Endodermal cell (in vitro differentiated cells): Measurements from ENCODE around the gene ZC3H18. TPM values are rescaled to one million over a fixed set of nuclear protein-coding genes. Genes with fewer than 3 reads are reported as not detected.

Source experiments
- DNase-seq: peaks from one replicate; pipeline ENCODE4 v3.0.0-alpha.2; 2017
- H3K27ac ChIP-seq: 2 replicates; pipeline ENCODE4 v1.5.1; 2013; ENCODE audit warnings: mild to moderate bottlenecking, low read depth, low read length, moderate library complexity
- H3K27me3 ChIP-seq: 2 replicates; pipeline ENCODE4 v1.6.1; 2013; ENCODE audit warnings: mild to moderate bottlenecking, low read length, moderate library complexity; ENCODE audit not compliant: insufficient read depth, control insufficient read depth, poor library complexity, severe bottlenecking
- H3K36me3 ChIP-seq: 2 replicates; pipeline ENCODE4 v1.7.0; 2013; ENCODE audit warnings: mild to moderate bottlenecking, low read length, moderate library complexity; ENCODE audit not compliant: control insufficient read depth, insufficient read depth
- H3K4me1 ChIP-seq: one replicate; pipeline ENCODE4 v1.7.0; 2013; ENCODE audit warnings: low read length; ENCODE audit not compliant: control insufficient read depth, insufficient read depth
- H3K4me3 ChIP-seq: 2 replicates; pipeline ENCODE4 v1.5.1; 2013; ENCODE audit warnings: mild to moderate bottlenecking, low read length, moderate library complexity
- H3K9ac ChIP-seq: 2 replicates; pipeline ENCODE4 v1.6.1; 2013; ENCODE audit warnings: mild to moderate bottlenecking, low read length, moderate library complexity; ENCODE audit not compliant: poor library complexity, severe bottlenecking; ENCODE audit errors: extremely low read depth
- H3K9me3 ChIP-seq: 2 replicates; pipeline ENCODE4 v1.6.1; 2013; ENCODE audit warnings: mild to moderate bottlenecking, low read length, moderate library complexity; ENCODE audit not compliant: control insufficient read depth
- H3K27ac Mint-ChIP-seq: 2 replicates; pipeline ENCODE4 v1.8.0; 2020; ENCODE audit warnings: mixed read lengths
- H3K27me3 Mint-ChIP-seq: 2 replicates; pipeline ENCODE4 v1.8.0; 2021; ENCODE audit warnings: mild to moderate bottlenecking, mixed read lengths; ENCODE audit not compliant: insufficient read depth
- H3K36me3 Mint-ChIP-seq: 2 replicates; pipeline ENCODE4 v1.8.0; 2020; ENCODE audit warnings: low read depth, mixed read lengths
- H3K4me1 Mint-ChIP-seq: 2 replicates; pipeline ENCODE4 v1.8.0; 2020; ENCODE audit warnings: mixed read lengths
- H3K4me3 Mint-ChIP-seq: 2 replicates; pipeline ENCODE4 v1.8.0; 2020; ENCODE audit warnings: mild to moderate bottlenecking, moderate library complexity, mixed read lengths
- H3K9me3 Mint-ChIP-seq: 2 replicates; pipeline ENCODE4 v1.8.0; 2020; ENCODE audit warnings: mild to moderate bottlenecking, mixed read lengths
- CTCF ChIP-seq: fragments of 200-600 bp; sonication (generic); conservative IDR thresholded peaks from 2 replicates; pipeline ENCODE4 v1.5.0; 2021; ENCODE audit warnings: antibody characterized with exemption, mild to moderate bottlenecking
- WGBS, 2 experiments: methylation state at CpG; one replicate each; pipeline versions ENCODE4 v1.1.5 to v1.1.7; 2013; ENCODE audit warnings: missing lambda C conversion rate in 2 of 2, mixed read lengths in 1 of 2; ENCODE audit not compliant: insufficient coverage in 1 of 2, insufficient read length in 1 of 2; 5-methylcytosine and 5-hydroxymethylcytosine counted together
- total RNA-seq, 2 donors: library from RNA; stranded (reverse); fragmentation: NEBNext Ultra II Directional in 1 of 2; extraction: Animal tissue kit (Norgen Biotek cat#: 25700) in 1 of 2; gene quantifications; 2 replicates in 1 of 2; 3 replicates in 1 of 2; pipeline ENCODE4 v1.2.1, GENCODE V29; 2021

ZC3H18 gene
- total RNA-seq, 2 donors from 2014 or later: 75.4 to 76.6 TPM

GRCh38 chr16:88624481-88624880, 54.3 kb downstream of the ZC3H18 start:
- no peak for TF ChIP-seq CTCF
- Histone ChIP-seq H3K9me3 (no peaks in the 10 kb centered on the region), H3K4me3 (no peak overlapping the region), H3K27ac (no peak overlapping the region), H3K4me1 (peaks cover 8% of the 10 kb centered on the region), H3K27me3 (no peaks in the 10 kb centered on the region), H3K9ac (no peak overlapping the region), H3K36me3 (peaks cover 75% of the 10 kb centered on the region)
- no peak for DNase-seq
- no peak overlapping the region for H3K27ac Mint-ChIP-seq
- peaks cover 69% of the 10 kb centered on the region for H3K36me3 Mint-ChIP-seq
- no peak overlapping the region for H3K4me3 Mint-ChIP-seq
- no peaks in the 10 kb centered on the region for H3K9me3 Mint-ChIP-seq
- 91 to 92% methylated on average over 8 to 18 of the region's 18 CpGs for WGBS, 2 experiments
- no peaks in the 10 kb centered on the region for H3K4me1 Mint-ChIP-seq
- no peaks in the 10 kb centered on the region for H3K27me3 Mint-ChIP-seq

GRCh38 chr16:88624977-88625576, 54.9 kb downstream of the ZC3H18 start:
- DNase-seq: no peak
- peaks cover 8% of the 10 kb centered on the region for H3K4me1 ChIP-seq
- no peak overlapping the region for H3K9ac ChIP-seq
- peaks cover 66% of the 10 kb centered on the region for H3K36me3 Mint-ChIP-seq
- no peaks in the 10 kb centered on the region for H3K9me3 Mint-ChIP-seq
- H3K27me3 ChIP-seq: no peaks in the 10 kb centered on the region
- H3K4me3 Mint-ChIP-seq: no peak overlapping the region
- H3K27ac ChIP-seq: no peak overlapping the region
- H3K27me3 Mint-ChIP-seq: no peaks in the 10 kb centered on the region
- no peak overlapping the region for H3K27ac Mint-ChIP-seq
- H3K9me3 ChIP-seq: no peaks in the 10 kb centered on the region
- H3K36me3 ChIP-seq: peaks cover 75% of the 10 kb centered on the region
- 85% methylated on average over 17 of the region's 17 CpGs; no CpG with 5 or more reads in 1 of the 2 experiments for WGBS, 2 experiments
- no peak overlapping the region for H3K4me3 ChIP-seq
- TF ChIP-seq CTCF: no peak
- H3K4me1 Mint-ChIP-seq: no peaks in the 10 kb centered on the region

GRCh38 chr16:88626646-88627045, 56.4 kb downstream of the ZC3H18 start:
- no peak for TF ChIP-seq CTCF
- Histone ChIP-seq H3K27ac (no peak overlapping the region), H3K27me3 (no peaks in the 10 kb centered on the region), H3K9me3 (no peaks in the 10 kb centered on the region), H3K36me3 (peaks cover 80% of the 10 kb centered on the region), H3K4me3 (no peak overlapping the region), H3K9ac (no peak overlapping the region), H3K4me1 (peaks cover 8% of the 10 kb centered on the region)
- WGBS, 2 experiments: 92 to 93% methylated on average over 9 of the region's 9 CpGs
- no peaks in the 10 kb centered on the region for H3K4me1 Mint-ChIP-seq
- no peak overlapping the region for H3K4me3 Mint-ChIP-seq
- no peaks in the 10 kb centered on the region for H3K27me3 Mint-ChIP-seq
- H3K9me3 Mint-ChIP-seq: no peaks in the 10 kb centered on the region
- no peak overlapping the region for H3K27ac Mint-ChIP-seq
- H3K36me3 Mint-ChIP-seq: peaks cover 72% of the 10 kb centered on the region
- no peak for DNase-seq
